GM23338 (cell line): ENCODE data around the gene AVPR2. TPM values are rescaled to one million over a fixed set of nuclear protein-coding genes. Genes with fewer than 3 reads are reported as not detected.

Source experiments
- ATAC-seq: fragments of 200-7000 bp; cut with Tn5 transposase; 3 replicates; pipeline ENCODE4 v1.9.1; 2020
- DNase-seq: peaks from one replicate; pipeline ENCODE4 v3.0.0-alpha.2; 2015; ENCODE audit warnings: low spot score
- H2AFZ ChIP-seq: fragments of 200-600 bp; sonication (generic); 2 replicates; pipeline ENCODE4 v1.8.0; 2016; ENCODE audit warnings: antibody characterized with exemption, mild to moderate bottlenecking, moderate library complexity
- H3F3A ChIP-seq: fragments of 200-600 bp; sonication (generic); replicated peaks from 2 replicates; pipeline ENCODE4 v1.8.0; 2017; ENCODE audit warnings: antibody characterized with exemption, mixed run types, low read depth
- H3K27ac ChIP-seq: fragments of 200-600 bp; sonication (generic); 2 replicates; pipeline ENCODE4 v1.6.1; 2016; ENCODE audit warnings: low read depth
- H3K27me3 ChIP-seq: fragments of 200-600 bp; sonication (generic); 2 replicates; pipeline ENCODE4 v1.8.0; 2016; ENCODE audit warnings: mild to moderate bottlenecking, mixed run types, moderate library complexity; ENCODE audit not compliant: insufficient read depth
- H3K36me3 ChIP-seq: fragments of 200-600 bp; sonication (generic); 2 replicates; pipeline ENCODE4 v1.8.0; 2016; ENCODE audit warnings: mild to moderate bottlenecking; ENCODE audit not compliant: insufficient read depth
- H3K4me1 ChIP-seq: fragments of 200-600 bp; sonication (generic); 2 replicates; pipeline ENCODE4 v1.8.0; 2016; ENCODE audit warnings: mild to moderate bottlenecking, moderate library complexity; ENCODE audit not compliant: insufficient read depth
- H3K4me2 ChIP-seq: fragments of 200-600 bp; sonication (generic); 2 replicates; pipeline ENCODE4 v1.7.1; 2017; ENCODE audit warnings: mixed run types
- H3K4me3 ChIP-seq: fragments of 200-600 bp; sonication (generic); 2 replicates; pipeline ENCODE4 v1.6.1; 2016; ENCODE audit warnings: mixed run types
- H3K79me2 ChIP-seq: fragments of 200-600 bp; sonication (generic); replicated peaks from 2 replicates; pipeline ENCODE4 v1.8.0; 2017; ENCODE audit warnings: mild to moderate bottlenecking; ENCODE audit not compliant: insufficient read depth
- H3K9me2 ChIP-seq: fragments of 200-600 bp; sonication (generic); 2 replicates; pipeline ENCODE4 v1.8.0; 2017; ENCODE audit not compliant: insufficient read depth
- H4K20me1 ChIP-seq: fragments of 200-600 bp; sonication (generic); replicated peaks from 2 replicates; pipeline ENCODE4 v1.8.0; 2017; ENCODE audit warnings: mild to moderate bottlenecking; ENCODE audit not compliant: insufficient read depth
- H3K27ac Mint-ChIP-seq: 2 replicates; pipeline ENCODE4 v1.8.0; 2020; ENCODE audit warnings: inconsistent platforms, mild to moderate bottlenecking, moderate library complexity, mixed read lengths
- H3K27me3 Mint-ChIP-seq: 3 replicates; pipeline ENCODE4 v1.8.0; 2022; ENCODE audit warnings: low read depth, mild to moderate bottlenecking, moderate library complexity, mixed read lengths, inconsistent platforms; ENCODE audit not compliant: insufficient read depth, poor library complexity
- H3K36me3 Mint-ChIP-seq: 3 replicates; pipeline ENCODE4 v1.8.0; 2021; ENCODE audit warnings: low read depth, mild to moderate bottlenecking, inconsistent platforms, moderate library complexity, mixed read lengths
- H3K4me1 Mint-ChIP-seq: 3 replicates; pipeline ENCODE4 v1.8.0; 2020; ENCODE audit warnings: mild to moderate bottlenecking, inconsistent platforms, mixed read lengths
- H3K4me3 Mint-ChIP-seq: 3 replicates; pipeline ENCODE4 v1.8.0; 2021; ENCODE audit warnings: moderate library complexity, mild to moderate bottlenecking, inconsistent platforms, mixed read lengths
- H3K9me3 Mint-ChIP-seq: 3 replicates; pipeline ENCODE4 v1.8.0; 2020; ENCODE audit warnings: moderate library complexity, mild to moderate bottlenecking, inconsistent platforms, mixed read lengths
- CREB1 ChIP-seq: fragments of 250-450 bp; sonication (Bioruptor Pico); IDR thresholded peaks from 2 replicates; pipeline ENCODE4 v1.5.0; 2020; ENCODE audit warnings: low read depth, mild to moderate bottlenecking, moderate library complexity
- EZH2 ChIP-seq: fragments of 200-600 bp; sonication (generic); IDR thresholded peaks from one replicate; pipeline ENCODE4 v1.8.0; 2017; ENCODE audit warnings: antibody characterized with exemption, mild to moderate bottlenecking, low read depth; ENCODE audit not compliant: unreplicated experiment
- JUNB ChIP-seq: IDR thresholded peaks from one replicate; pipeline ENCODE4 v1.6.1; 2016; ENCODE audit warnings: antibody characterized with exemption; ENCODE audit not compliant: unreplicated experiment
- NANOG ChIP-seq: IDR thresholded peaks from 2 replicates; pipeline ENCODE4 v1.6.1; 2016; ENCODE audit warnings: antibody characterized with exemption, borderline replicate concordance
- ZNF114 ChIP-seq: fragments of 250-450 bp; sonication (Bioruptor Pico); IDR thresholded peaks from 2 replicates; pipeline ENCODE4 v1.5.0; 2020; ENCODE audit warnings: mild to moderate bottlenecking, moderate library complexity
- ZNF331 ChIP-seq: fragments of 250-450 bp; sonication (Bioruptor Pico); IDR thresholded peaks from 2 replicates; pipeline ENCODE4 v1.5.0; 2020; ENCODE audit warnings: low read depth, mild to moderate bottlenecking, moderate library complexity
- polyA plus RNA-seq: library from polyadenylated mRNA; unstranded; fragments of >200 nt; fragmentation: Nextera tagmentation; extraction: Ambion mirVana; gene quantifications from 2 replicates; pipeline ENCODE4 v1.2.1, GENCODE V29; 2016
- total RNA-seq: library from RNA; depleted of rRNA; stranded (reverse); fragments of >200 nt; shearing (Covaris generic); gene quantifications from 2 replicates; pipeline ENCODE4 v1.2.3, GENCODE V29; 2014
- TF ChIP-seq, protein P1 (sequence below): IDR thresholded peaks from one replicate; pipeline ENCODE4 v1.6.1; 2018; ENCODE audit warnings: antibody characterized with exemption; ENCODE audit not compliant: unreplicated experiment
- TF ChIP-seq, protein P2 (sequence below): fragments of 250-450 bp; sonication (Bioruptor Pico); IDR thresholded peaks from 2 replicates; pipeline ENCODE4 v1.5.0; 2020; ENCODE audit warnings: mild to moderate bottlenecking, moderate library complexity

The AVPR2 gene
- total and polyA plus RNA-seq, 2 experiments from 2014 or later, result not detected

DNA sequence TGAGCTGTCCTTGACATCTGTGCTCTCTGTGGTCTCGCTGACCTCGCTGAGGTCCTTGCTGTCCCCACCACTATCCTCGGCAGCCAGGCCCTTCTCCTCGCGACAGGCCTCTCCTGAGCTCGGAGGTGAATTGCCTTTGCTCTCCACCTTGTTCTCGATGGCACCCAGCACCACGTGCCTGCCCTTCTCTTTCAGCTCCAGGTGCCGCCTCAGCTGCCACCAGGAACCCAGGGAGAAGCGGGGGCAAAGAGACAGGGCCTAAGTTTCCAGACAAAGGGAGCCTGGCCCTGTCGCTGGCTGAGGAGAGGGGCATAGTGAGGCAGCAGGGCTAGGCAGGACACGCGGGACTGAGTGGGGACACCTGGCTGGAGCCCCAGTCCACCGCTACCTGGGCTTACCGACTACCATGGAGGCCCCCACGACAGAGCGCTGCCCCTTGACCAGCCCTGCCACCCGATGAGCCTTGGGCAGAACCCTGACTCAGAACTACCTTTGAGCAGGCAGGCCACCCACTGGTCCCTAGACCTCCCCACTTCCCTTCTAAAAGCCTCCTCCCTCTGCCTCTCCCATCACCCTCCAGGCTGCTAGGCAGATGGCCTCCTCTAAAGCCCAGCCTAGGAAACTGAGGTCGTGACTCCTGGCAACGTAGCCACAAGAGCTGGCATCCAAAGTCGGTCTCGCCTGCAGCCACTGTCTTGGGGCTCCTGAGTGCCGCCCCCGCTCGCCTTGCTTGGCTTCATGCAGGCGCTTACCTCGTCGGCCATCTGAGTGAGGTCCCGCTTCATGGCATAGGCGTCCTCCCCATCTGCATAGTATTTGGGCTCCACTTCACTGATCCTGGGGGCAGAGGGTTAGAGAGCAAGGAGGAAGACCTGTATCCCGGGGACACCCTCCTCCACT is 25.8 kb downstream of the AVPR2 start:
- H3K9me3 Mint-ChIP-seq, result no peaks in the 10 kb centered on the region; the same call in 2 of the 3 replicates

More for the DNA sequence above, 25.8 kb downstream of the AVPR2 start:
- Histone ChIP-seq H3K4me2 (no peak overlapping the region), H3K27me3 (no peaks in the 10 kb centered on the region), H4K20me1 (no peaks in the 10 kb centered on the region; the same call in 1 of the 2 replicates), H3K4me1 (peaks cover 4% of the 10 kb centered on the region; the same call in 1 of the 2 replicates), H3K36me3 (no peaks in the 10 kb centered on the region), H3K9me2 (no peaks in the 10 kb centered on the region), H2AFZ (no peak overlapping the region), H3K27ac (no peak overlapping the region), H3K79me2 (peaks cover 12% of the 10 kb centered on the region), H3F3A (0 out of 2 replicates have a peak, but pooled peaks cover 5% of the 10 kb centered on the region), H3K4me3 (no peak overlapping the region)
- TF ChIP-seq ZNF331 (CRISPR knock-in tag), result no peak
- no peak for TF ChIP-seq EZH2
- TF ChIP-seq NANOG, result no peak
- no peak for TF ChIP-seq CREB1 (CRISPR knock-in tag)
- TF ChIP-seq ZNF114 (CRISPR knock-in tag), result no peak
- TF ChIP-seq, protein P1, sequence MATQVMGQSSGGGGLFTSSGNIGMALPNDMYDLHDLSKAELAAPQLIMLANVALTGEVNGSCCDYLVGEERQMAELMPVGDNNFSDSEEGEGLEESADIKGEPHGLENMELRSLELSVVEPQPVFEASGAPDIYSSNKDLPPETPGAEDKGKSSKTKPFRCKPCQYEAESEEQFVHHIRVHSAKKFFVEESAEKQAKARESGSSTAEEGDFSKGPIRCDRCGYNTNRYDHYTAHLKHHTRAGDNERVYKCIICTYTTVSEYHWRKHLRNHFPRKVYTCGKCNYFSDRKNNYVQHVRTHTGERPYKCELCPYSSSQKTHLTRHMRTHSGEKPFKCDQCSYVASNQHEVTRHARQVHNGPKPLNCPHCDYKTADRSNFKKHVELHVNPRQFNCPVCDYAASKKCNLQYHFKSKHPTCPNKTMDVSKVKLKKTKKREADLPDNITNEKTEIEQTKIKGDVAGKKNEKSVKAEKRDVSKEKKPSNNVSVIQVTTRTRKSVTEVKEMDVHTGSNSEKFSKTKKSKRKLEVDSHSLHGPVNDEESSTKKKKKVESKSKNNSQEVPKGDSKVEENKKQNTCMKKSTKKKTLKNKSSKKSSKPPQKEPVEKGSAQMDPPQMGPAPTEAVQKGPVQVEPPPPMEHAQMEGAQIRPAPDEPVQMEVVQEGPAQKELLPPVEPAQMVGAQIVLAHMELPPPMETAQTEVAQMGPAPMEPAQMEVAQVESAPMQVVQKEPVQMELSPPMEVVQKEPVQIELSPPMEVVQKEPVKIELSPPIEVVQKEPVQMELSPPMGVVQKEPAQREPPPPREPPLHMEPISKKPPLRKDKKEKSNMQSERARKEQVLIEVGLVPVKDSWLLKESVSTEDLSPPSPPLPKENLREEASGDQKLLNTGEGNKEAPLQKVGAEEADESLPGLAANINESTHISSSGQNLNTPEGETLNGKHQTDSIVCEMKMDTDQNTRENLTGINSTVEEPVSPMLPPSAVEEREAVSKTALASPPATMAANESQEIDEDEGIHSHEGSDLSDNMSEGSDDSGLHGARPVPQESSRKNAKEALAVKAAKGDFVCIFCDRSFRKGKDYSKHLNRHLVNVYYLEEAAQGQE, result no peak
- no peak for TF ChIP-seq JUNB
- TF ChIP-seq, protein P2, sequence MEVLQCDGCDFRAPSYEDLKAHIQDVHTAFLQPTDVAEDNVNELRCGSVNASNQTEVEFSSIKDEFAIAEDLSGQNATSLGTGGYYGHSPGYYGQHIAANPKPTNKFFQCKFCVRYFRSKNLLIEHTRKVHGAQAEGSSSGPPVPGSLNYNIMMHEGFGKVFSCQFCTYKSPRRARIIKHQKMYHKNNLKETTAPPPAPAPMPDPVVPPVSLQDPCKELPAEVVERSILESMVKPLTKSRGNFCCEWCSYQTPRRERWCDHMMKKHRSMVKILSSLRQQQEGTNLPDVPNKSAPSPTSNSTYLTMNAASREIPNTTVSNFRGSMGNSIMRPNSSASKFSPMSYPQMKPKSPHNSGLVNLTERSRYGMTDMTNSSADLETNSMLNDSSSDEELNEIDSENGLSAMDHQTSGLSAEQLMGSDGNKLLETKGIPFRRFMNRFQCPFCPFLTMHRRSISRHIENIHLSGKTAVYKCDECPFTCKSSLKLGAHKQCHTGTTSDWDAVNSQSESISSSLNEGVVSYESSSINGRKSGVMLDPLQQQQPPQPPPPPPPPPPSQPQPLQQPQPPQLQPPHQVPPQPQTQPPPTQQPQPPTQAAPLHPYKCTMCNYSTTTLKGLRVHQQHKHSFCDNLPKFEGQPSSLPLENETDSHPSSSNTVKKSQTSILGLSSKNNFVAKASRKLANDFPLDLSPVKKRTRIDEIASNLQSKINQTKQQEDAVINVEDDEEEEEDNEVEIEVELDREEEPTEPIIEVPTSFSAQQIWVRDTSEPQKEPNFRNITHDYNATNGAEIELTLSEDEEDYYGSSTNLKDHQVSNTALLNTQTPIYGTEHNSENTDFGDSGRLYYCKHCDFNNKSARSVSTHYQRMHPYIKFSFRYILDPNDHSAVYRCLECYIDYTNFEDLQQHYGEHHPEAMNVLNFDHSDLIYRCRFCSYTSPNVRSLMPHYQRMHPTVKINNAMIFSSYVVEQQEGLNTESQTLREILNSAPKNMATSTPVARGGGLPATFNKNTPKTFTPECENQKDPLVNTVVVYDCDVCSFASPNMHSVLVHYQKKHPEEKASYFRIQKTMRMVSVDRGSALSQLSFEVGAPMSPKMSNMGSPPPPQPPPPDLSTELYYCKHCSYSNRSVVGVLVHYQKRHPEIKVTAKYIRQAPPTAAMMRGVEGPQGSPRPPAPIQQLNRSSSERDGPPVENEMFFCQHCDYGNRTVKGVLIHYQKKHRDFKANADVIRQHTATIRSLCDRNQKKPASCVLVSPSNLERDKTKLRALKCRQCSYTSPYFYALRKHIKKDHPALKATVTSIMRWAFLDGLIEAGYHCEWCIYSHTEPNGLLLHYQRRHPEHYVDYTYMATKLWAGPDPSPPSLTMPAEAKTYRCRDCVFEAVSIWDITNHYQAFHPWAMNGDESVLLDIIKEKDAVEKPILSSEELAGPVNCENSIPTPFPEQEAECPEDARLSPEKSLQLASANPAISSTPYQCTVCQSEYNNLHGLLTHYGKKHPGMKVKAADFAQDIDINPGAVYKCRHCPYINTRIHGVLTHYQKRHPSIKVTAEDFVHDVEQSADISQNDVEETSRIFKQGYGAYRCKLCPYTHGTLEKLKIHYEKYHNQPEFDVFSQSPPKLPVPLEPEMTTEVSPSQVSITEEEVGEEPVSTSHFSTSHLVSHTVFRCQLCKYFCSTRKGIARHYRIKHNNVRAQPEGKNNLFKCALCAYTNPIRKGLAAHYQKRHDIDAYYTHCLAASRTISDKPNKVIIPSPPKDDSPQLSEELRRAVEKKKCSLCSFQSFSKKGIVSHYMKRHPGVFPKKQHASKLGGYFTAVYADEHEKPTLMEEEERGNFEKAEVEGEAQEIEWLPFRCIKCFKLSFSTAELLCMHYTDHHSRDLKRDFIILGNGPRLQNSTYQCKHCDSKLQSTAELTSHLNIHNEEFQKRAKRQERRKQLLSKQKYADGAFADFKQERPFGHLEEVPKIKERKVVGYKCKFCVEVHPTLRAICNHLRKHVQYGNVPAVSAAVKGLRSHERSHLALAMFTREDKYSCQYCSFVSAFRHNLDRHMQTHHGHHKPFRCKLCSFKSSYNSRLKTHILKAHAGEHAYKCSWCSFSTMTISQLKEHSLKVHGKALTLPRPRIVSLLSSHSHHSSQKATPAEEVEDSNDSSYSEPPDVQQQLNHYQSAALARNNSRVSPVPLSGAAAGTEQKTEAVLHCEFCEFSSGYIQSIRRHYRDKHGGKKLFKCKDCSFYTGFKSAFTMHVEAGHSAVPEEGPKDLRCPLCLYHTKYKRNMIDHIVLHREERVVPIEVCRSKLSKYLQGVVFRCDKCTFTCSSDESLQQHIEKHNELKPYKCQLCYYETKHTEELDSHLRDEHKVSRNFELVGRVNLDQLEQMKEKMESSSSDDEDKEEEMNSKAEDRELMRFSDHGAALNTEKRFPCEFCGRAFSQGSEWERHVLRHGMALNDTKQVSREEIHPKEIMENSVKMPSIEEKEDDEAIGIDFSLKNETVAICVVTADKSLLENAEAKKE (CRISPR knock-in tag), result no peak
- H3K27ac Mint-ChIP-seq, result no peak overlapping the region
- peaks cover 24% of the 10 kb centered on the region for H3K36me3 Mint-ChIP-seq
- no peak overlapping the region for H3K4me3 Mint-ChIP-seq
- H3K4me1 Mint-ChIP-seq, result peaks cover 13% of the 10 kb centered on the region
- peaks cover 9% of the 10 kb centered on the region for H3K27me3 Mint-ChIP-seq
- ATAC-seq, result no peak
- DNase-seq, result no peak
